ENCODE measurements around the gene FNBP1L.

The FNBP1L gene

DNA sequence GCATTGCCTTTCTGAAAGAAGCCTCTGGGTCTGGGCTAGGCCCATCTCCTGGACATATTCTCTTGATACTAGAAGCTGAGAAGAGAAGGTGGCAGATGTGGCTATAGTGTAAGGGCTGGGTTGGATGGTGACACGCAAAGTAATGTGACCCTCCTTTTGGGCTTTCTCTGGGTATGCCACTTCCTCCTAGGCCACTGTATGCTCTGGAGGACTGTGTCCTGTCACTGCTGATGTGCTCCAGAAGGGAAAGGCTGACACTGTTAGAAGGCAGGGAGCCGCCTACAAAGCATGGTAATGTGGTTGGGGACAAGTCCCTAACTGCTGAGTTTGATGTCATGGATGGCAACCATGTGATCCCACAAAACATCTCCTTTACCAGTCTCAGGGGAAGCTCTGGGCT, 121.6 kb downstream of the FNBP1L start:
- no peak for DNase-seq

DNA sequence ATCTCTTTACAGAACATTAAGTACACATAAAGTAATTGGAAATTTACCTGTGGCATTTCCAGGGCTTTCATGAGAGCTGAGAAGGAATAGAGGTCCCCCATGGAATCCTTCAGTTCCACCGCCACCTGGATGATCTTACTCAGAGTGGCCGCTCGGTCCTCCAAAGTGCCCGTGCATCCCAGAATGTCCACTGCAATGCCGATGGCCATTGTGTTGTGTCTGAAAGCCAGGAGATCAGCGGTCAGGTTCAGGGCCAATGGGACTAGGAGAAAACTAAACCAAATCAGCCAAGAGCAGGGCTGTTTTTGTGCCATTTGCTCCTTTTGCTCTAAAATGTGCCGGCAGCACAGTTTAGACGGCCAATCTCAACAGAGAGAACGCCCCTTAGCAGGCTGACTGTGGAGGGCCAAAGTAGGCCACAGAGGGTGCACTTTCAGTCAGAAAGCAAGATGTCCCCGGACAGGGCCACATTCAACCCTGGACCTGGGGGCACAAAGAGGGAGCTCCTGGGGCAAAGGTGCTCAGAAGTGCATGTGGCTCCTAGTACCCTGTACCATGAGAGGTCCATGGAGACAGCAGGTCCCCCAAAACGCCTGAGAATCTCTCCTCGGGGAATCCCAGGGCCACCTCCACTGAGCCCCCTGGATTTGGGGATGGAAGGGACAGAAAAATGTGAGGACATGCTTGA, 123.8 kb downstream of the FNBP1L start:
- no peak for DNase-seq

DNA sequence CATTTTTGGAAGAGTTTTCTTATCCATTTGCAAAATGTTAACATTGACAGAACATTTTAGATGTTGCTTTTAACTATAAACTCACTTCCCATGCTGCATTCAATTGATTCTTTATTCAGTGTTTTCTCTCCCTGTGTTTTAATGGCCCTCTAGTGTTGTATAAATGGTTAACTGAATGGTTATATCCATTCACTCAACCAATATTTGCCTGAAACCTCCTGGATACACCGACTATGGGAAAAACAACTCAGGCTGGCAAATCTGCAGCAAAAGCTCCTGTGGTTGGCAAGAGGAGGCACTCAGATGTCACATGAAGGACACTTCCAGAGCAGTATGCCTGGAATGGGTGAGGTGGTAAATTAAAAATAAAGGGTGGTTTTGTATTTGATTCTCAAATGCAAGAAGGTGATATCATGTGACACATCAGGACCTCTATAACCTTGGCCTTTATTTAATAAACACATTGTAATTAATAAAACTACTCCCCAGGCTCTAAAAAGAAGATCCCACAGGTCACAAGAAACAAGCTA, 126.1 kb downstream of the FNBP1L start:
- DNase-seq, result no peak

DNA sequence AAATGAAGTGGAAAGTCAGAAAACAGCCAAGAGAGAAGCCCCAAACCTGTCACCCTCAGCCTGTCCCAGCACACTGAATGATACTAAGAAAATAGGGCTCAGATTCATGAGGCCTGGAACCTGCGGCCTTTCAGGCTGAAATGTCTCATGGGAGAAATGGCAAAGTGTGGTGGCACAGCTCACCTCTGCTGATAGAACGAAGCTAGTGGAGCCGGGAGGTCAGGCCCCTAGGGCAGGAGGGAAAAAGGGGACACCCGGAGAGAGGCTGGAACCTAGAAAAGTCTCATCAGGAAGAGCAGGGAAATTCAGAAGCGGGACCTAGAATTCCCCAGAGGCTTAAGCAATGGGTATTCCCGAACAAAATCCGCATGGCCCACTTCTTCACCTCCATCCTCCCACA, 126.6 kb downstream of the FNBP1L start:
- DNase-seq, result no peak

- DNase-seq, result no peak
Measured at GRCh38 chr1:93574991-93575390, 127.1 kb downstream of the FNBP1L start.

- DNase-seq, result peak in 2 of 56 donors; percentile 24 to 29
Measured at GRCh38 chr1:93575621-93576284, 127.8 kb downstream of the FNBP1L start.

- DNase-seq, result peak in 25 of 56 donors; percentile 11 to 63 (median 33)
Measured at GRCh38 chr1:93576346-93576745, 128.4 kb downstream of the FNBP1L start.

DNA sequence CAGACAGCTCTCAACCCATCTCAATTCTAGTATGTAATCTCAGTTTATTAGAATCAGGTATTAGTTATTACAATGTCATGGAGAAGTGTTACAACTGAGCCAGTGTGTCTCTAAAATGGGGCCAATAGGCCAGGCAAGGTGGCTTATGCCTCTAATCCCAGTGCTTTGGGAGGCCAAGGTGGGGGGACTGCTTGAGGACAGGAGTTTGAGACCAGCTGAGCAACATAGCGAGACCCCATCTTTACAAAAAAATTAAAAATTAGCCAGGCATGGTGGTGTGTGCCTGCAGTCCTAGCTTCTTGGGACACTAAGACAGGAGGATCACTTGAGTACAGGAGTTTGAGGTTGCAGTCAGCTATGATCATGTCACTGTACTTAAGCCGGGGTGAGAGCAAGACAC, 128.8 kb downstream of the FNBP1L start:
- DNase-seq, result no peak

DNA sequence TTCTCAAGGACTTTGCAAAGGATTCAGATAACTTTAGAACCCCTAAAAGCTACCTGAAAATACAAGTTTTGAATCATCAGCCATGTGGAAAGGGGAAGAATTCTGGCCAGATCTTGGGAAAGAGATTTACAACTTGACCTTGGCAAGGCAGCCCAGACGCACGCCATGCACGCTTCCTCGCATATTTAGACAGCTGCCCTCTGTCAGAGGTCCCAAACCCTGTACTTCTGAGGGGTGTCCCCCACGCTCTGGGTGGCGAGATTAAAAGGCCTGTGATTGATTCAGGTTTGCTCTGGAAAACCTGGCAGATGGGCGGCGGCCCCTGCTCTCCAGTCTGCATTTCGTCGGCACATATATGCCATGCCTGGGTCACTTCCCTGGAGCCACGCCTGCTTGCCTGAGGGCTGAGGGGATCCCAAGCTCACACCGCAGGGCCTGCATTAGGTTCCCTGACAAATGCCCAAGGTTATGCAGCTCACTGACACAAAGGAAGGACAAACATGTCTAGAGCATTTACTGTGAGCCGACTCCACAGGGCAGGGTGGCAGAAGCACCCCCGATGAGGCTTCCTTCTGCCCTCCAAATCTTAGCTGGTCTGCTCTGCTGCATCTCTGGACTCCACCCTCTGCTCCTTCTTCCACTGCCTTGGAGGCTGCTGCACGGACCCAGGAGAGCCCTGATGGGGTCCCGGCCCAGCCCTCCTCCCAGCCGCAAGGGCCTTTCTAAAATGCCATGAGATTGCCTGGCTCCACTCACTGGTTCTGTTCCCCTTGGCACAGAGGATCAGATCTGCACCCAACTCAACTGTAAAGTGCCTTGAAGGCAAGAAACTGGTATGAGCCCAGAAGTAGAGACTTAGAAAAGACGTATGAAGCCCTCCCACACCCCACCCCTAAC, 129.9 kb downstream of the FNBP1L start:
- no peak for DNase-seq

GRCh38 chr1:93578433-93578830, 130.5 kb downstream of the FNBP1L start:
- no peak for DNase-seq

DNA sequence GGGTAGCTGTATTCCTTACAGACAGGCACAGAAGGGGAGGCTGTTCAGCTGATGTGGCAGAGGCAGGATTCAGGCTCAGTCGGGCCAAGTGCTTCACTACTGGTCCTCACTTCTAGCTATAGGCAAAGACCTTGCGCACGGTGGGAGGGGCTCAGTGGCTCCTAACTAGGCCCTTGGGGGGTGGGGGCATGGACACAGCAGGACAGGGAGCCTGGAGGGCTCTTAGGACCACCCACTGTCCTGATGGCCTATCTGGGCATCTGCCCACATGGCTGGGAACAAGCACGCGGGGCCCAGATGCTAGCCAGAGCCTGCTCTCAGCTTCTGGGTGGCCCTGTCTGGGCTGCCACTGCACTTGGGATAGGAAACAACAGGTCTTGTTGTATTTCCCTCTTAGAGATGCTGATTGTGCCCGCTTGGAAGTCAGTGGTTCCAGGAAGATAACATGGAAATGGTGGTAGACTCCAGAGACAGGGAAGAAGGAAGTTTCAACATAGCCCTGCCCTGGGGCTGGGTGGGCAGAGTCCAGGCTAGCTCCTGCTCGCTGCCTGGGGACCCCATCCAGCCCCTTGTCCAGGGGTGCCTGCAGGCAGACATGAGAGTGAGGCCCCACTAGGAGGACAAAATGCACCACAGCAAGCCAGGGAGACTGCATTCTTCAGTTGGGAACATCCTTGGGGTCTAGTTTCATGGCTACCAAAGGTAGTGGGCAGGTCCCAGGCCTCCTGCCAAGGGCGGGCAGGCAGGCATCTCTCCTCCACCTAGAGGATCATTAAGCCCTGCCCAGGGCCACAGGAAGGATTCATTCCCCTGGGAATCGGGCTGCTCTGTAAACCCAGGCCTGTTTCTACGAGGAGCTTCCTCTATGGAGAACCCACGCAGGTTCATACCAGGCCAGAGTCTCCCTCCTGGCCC, 131.2 kb downstream of the FNBP1L start:
- no peak for DNase-seq

DNA sequence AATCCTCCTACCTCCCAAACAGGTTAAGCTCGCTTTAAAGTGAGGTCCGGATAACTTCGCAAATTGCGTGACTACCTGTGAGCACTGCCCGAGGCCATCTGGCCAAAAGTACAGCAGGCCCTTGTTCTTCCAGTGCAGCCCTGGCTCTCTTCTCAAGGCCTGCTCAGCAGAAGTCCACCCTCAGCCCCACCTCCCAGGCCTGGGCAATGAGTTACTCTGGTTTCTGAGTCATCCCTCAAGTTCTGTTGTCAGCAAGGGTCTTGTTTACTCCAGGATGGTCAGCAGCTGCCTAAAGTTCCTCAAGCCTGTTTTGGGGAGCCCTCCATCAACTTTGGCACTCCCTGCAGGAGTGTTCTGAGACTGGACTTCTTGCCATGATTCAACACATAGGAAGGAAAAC, 132.0 kb downstream of the FNBP1L start:
- DNase-seq, result peak in 2 of 56 donors; percentile 17 to 32

GRCh38 chr1:93581917-93582850, 134.3 kb downstream of the FNBP1L start:
- no peak for DNase-seq

DNA sequence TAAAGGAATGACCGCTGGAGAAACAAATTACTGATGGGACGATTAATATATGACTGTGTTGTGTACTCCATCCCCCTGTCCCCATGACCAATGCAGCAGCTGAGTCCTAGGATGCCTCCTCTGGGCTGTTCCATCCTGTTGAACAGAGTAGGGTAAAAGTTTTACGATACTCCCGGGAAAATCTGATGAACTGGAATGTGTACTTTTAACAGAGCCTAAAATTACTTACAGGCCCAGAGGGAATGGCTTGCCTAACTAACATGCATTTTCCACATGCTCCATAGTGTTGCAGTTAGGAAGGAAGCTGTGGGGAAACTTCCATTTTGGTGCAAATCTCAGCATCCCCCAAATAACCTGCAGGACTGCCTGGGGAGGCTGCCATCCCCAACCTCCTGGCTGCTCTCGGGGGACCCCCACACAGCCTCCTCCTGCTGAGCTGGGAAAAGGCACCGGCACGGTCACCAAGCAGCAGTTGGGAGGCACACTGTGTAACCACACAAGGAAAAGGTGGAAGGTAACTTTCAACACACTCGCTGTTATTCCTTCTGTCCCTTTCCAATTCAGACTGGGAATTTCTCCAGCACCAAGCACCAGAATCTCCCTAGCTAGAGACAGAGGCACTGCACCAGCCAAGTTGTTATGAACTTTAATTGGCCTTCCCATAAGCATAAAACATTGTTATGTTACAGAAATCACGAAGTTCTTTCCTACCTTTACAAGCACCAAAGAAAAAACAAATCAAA, 136.5 kb downstream of the FNBP1L start:
- DNase-seq, result no peak

DNA sequence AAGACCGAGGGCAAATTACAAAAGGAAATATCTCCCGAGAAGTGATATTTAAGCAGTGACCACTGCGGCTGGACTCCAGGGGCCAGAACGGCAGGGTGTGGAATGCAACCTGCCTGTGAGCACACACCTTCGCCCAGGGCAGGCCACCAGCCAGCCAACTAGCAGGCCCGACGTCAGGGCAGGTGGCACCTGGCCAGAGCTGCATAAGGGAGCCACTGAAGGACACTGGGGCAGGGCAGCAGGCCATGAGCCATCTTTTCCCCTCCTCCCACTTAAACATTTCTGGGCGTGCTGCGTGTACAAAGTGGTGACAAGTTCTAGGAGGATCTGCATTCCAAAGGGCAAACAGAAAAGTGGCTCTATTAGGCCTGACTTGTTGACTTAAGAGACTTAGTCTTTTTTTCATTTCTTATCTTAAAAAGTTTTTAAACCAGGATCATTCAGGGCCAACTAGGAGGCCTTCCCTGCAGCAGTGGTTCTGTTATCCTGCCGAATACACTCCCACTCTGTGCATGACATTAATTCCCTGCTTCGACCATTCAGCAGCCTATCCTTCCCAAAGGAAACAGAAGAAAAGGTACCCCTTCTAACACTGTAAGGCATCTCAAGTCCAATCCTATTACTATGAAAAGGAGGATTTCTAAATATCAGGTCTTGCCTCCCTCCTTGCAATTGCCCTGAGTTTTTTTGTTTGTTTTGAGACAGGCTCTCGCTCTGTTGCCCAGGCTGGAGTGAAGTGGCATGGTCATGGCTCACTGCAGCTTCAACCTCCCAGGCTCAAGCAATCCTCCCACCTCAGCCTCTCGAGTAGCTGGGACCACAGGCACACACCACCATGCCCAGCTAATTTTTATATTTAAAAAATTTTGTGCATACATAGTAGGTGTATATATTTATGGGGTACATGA, 137.4 kb downstream of the FNBP1L start:
- DNase-seq, result peak in 14 of 56 donors; percentile 8 to 53 (median 32)

DNA sequence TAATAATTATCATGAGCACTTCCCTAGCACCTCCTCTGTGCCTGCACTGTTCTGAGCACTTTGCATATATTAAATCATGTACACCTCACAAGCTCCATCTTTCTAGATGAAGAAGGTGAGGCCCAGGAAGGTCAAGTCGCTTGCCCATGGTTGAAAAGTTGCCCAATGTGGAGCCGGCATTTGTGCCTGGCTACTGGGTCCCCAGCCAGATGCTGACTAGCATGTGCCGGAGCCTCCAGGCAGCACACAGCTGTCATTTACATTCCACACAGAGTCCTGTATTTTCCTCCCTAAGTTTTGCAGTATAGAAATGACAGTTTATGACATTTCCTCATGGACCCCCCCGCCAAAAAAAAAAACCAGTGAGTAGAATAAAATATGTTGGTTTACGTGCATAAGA, 139.4 kb downstream of the FNBP1L start:
- DNase-seq, result no peak

- no peak for DNase-seq
Measured at GRCh38 chr1:93588206-93588605, 140.3 kb downstream of the FNBP1L start.

GRCh38 chr1:93588955-93589354, 141.0 kb downstream of the FNBP1L start:
- no peak for DNase-seq

Data from amygdala (tissue), 56 donors.